ENCODE results near the gene DNAH12.
"Not testable (repeated sequence)": the region's sequence is repeated elsewhere in the genome, so short reads cannot be mapped to it uniquely, and the experiment has no call there.

Gene DNAH12

DNA sequence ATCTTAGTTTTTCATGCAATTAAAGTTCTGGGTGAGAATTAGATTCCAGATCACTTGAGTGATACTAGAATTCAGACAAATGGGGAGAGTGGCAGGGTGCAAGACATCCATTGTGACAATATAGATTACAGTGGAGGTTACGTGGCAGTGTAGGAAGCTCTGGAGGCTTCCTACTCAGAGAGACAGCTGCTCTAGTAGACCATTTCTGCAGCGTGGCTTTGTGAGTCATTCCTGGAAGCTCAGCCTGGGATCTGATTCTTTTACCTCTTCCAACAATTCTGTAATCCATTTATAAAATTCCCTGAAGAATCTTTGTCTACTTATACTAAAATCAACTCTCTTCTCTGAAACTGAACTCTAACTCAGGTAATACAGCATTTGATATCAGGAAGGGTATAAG is 161.2 kb downstream of the DNAH12 start:
- Mint-ChIP-seq H3K4me3 (no peak overlapping the region), H3K4me1 (ENCODE audit: low read depth in 2 of 2) (no peaks in the 10 kb centered on the region), H3K9me3 (no peaks in the 10 kb centered on the region), H3K27me3 (peaks cover 8 to 10% of the 10 kb centered on the region in 2 donors), H3K27ac (no peak overlapping the region), H3K36me3 (ENCODE audit: insufficient read depth) (no peaks in the 10 kb centered on the region)
- DNase-seq (no peak), ATAC-seq (replicated peaks) (no peak)

DNA sequence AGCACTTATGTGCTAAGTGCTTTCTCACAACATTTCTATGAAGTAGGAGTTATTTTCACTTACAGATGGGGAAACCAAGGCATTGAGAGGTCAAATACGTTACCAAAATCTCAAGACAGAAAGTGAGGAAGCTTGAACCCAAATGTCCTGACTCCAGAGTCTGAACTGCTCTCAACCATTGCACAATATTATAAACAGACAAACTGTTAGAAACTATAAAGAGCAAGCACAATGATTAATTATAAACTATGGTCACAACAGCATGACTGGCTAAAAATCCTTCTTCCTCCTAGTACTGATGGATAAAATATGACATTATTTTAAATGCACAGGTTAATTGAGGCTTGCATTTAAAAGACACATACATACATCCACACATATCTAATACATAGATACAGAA is 173.8 kb downstream of the DNAH12 start:
- no peak for DNase-seq
- Mint-ChIP-seq H3K27me3 (peaks cover 24 to 31% of the 10 kb centered on the region in 2 donors), H3K4me3 (no peak overlapping the region), H3K27ac (no peak overlapping the region), H3K9me3 (no peaks in the 10 kb centered on the region), H3K4me1 (ENCODE audit: low read depth in 2 of 2) (no peaks in the 10 kb centered on the region), H3K36me3 (ENCODE audit: insufficient read depth) (no peaks in the 10 kb centered on the region)
- ATAC-seq (replicated peaks): no peak

DNA sequence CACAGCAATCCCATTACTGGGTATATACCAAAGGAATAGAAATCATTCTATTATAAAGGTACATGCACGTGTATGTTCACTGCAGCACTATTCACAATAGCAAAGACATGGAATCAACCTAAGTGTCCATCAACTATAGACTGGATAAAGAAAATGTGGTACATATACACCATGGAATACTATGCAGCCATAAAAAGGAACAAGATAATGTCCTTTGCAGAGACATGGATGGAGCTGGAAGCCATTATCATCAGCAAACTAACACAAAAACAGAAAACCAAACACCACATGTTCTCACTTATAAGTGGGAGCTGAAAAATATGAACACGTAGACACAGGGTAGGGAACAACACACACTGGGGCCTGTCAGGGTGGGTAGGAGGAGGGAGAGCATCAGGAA is 179.1 kb downstream of the DNAH12 start:
- H3K4me3 Mint-ChIP-seq; H3K36me3 Mint-ChIP-seq (ENCODE audit: insufficient read depth); H3K4me1 Mint-ChIP-seq (ENCODE audit: low read depth in 2 of 2); H3K27ac Mint-ChIP-seq; DNase-seq; H3K9me3 Mint-ChIP-seq; ATAC-seq (replicated peaks): not testable (repeated sequence)
- peaks cover 19 to 24% of the 10 kb centered on the region in 2 donors for H3K27me3 Mint-ChIP-seq

DNA sequence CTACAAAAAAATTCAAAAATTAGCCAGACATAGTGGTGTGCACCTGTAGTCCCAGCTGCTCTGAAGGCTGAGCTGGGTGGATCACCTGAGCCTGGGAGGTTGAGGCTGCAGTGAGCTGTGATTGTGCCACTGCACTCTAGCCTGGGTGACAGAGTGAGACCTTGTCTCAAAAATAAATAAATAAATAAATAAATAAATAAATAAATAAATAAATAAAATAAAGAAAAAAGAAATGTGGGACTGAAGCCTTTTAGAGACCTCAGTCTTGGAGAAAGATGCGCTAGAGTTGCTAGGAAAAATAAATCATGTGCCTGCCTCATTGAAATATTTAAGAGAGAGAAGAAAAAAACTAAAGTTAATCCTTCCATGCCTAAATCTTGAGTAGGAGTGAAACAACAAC is 187.9 kb downstream of the DNAH12 start:
- H3K4me1 Mint-ChIP-seq (ENCODE audit: low read depth in 2 of 2); H3K4me3 Mint-ChIP-seq; H3K27me3 Mint-ChIP-seq; H3K9me3 Mint-ChIP-seq; ATAC-seq (replicated peaks); H3K36me3 Mint-ChIP-seq (ENCODE audit: insufficient read depth); H3K27ac Mint-ChIP-seq; DNase-seq: not testable (repeated sequence)

DNA sequence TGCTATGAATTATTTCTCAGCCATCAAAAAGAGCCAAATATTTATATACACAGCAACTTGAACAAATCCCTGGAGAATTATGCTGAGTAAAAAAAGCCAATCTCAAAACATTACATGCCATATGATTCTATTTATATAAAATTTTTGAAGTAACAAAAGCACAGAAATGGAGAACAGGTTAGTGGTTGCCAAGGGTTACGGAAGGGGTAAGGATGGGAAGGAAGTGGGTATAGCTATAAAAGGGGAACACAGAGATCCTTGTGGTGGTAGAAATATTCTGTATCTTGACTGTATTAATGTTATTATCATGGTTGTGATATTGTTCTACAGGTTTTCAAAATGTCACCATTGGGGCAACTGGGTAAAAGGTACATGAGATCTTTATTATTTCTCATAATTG is 189.4 kb downstream of the DNAH12 start:
- Mint-ChIP-seq H3K27ac (no peak overlapping the region), H3K9me3 (no peaks in the 10 kb centered on the region), H3K4me3 (no peak overlapping the region), H3K27me3 (peaks cover 5 to 9% of the 10 kb centered on the region in 2 donors), H3K4me1 (ENCODE audit: low read depth in 2 of 2) (no peaks in the 10 kb centered on the region), H3K36me3 (ENCODE audit: insufficient read depth) (no peaks in the 10 kb centered on the region)
- ATAC-seq (replicated peaks): no peak
- no peak for DNase-seq

DNA sequence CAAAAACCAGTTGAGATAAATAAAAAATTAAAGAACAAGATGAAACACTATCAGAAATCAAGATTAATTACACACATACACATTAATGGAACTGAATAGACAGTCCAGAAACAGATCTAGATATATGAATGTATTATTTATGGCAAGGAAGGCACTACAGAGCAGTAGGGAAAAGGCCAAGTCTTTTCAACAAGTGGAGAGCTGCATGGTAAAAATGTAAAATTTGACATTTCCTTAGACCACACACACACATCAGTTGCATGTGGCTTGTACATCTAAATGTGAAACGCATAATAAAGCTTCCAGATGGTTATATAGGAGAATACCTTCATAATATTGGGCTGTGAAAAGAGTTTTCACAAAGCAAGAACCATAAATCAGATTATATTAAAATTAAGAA is 193.9 kb downstream of the DNAH12 start:
- no peak overlapping the region for H3K4me3 Mint-ChIP-seq
- no peaks in the 10 kb centered on the region for H3K36me3 Mint-ChIP-seq (ENCODE audit: insufficient read depth)

DNA sequence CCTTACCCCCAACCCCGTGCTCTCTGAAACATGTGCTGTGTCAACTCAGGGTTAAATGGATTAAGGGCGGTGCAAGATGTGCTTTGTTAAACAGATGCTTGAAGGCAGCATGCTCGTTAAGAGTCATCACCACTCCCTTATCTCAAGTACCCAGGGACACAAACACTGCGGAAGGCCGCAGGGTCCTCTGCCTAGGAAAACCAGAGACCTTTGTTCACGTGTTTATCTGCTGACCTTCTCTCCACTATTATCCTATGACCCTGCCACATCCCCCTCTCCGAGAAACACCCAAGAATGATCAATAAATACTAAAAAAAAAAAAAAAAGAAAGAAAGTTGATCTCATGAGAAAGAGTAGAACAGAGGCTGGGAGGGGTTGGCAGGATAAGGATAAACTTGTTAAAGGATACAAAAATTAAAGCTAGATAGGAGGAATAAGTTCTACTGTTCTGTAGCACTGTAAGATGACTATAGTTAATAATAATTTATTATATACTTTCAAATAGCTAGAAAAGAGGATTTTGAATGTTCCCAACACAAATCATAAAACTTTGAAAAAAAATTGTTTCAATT is 205.0 kb downstream of the DNAH12 start:
- H3K9me3 Mint-ChIP-seq; H3K4me1 Mint-ChIP-seq (ENCODE audit: low read depth in 2 of 2); ATAC-seq (replicated peaks); H3K36me3 Mint-ChIP-seq (ENCODE audit: insufficient read depth); H3K27ac Mint-ChIP-seq; DNase-seq; H3K4me3 Mint-ChIP-seq: not testable (repeated sequence)
- H3K27me3 Mint-ChIP-seq: peaks cover 50 to 52% of the 10 kb centered on the region in 2 donors

More for the DNA sequence above, 193.9 kb downstream of the DNAH12 start:
- Mint-ChIP-seq H3K9me3 (no peaks in the 10 kb centered on the region), H3K4me1 (ENCODE audit: low read depth in 2 of 2) (no peaks in the 10 kb centered on the region), H3K27me3 (peaks cover 25 to 40% of the 10 kb centered on the region in 2 donors), H3K27ac (no peak overlapping the region)
- DNase-seq (no peak), ATAC-seq (replicated peaks) (no peak)

DNA sequence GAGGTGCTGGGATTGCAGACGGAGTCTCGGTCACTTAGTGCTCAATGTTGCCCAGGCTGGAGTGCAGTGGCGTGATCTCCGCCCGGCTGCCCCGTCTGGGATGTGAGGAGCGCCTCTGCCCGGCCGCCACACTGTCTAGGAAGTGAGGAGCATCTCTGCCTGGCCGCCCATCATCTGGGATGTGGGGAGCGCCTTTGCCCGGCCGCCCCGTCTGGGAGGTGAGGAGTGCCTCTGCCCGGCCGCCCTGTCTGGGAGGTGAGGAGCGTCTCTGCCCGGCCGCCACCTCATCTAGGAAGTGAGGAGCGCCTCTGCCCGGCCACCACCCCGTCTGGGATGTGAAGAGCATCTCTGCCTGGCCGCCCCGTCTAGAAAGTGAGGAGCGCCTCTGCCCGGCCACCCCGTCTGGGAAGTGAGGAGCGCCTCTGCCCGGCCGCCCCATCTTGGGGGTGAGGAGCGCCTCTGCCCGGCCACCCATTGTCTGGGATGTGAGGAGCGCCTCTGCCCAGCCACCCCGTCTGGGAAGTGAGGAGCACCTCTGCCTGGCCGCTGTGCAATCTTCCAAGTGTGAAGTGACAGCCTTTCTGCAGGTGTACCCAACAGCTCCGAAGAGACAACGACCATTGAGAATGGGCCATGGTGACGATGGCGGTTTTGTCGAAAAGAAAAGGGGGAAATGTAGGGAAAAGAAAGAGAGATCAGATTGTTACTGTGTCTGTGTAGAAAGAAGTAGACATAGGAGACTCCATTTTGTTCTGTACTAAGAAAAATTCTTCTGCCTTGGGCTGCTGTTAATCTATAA is 205.7 kb downstream of the DNAH12 start:
- not testable (repeated sequence) for H3K36me3 Mint-ChIP-seq (ENCODE audit: insufficient read depth); H3K9me3 Mint-ChIP-seq; DNase-seq; H3K4me1 Mint-ChIP-seq (ENCODE audit: low read depth in 2 of 2); H3K27ac Mint-ChIP-seq; ATAC-seq (replicated peaks); H3K4me3 Mint-ChIP-seq
- H3K27me3 Mint-ChIP-seq: peaks cover 50 to 51% of the 10 kb centered on the region in 2 donors

DNA sequence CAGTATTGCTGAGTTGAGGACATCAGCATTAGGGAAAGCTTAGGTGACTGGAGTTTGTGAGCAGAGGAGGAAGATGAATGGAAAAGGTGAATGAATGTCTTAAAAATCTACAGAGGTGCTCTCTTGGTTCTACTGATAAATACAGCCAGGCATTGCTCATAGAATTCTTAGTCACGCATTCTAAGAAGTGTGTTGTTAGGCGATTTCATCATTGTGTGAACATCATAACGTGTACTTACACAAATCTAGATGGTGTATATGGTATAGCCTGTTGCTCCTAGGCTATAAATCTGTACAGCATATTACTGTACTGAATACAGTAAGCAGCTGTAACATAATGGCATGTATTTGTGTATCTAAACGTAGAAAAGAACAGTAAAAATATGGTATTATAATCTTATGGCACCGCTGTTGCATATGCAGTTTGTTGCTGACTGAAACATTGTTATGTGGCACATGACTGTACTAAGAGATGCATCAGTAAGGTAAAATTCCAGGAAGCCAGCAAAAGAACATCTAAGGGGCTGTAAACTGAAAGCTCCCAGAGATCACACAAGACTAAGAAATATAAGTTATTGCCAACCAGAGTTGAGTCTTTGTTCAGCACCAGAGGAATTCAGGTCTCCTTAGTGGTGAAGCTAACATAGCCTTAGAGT is 208.7 kb downstream of the DNAH12 start:
- H3K9me3 Mint-ChIP-seq: no peaks in the 10 kb centered on the region
- H3K4me1 Mint-ChIP-seq (ENCODE audit: low read depth in 2 of 2): no peaks in the 10 kb centered on the region
- DNase-seq (no peak), ATAC-seq (replicated peaks) (no peak)
- H3K4me3 Mint-ChIP-seq: no peak overlapping the region
- peaks cover 42 to 47% of the 10 kb centered on the region in 2 donors for H3K27me3 Mint-ChIP-seq
- no peaks in the 10 kb centered on the region for H3K36me3 Mint-ChIP-seq (ENCODE audit: insufficient read depth)
- H3K27ac Mint-ChIP-seq: no peak overlapping the region

DNA sequence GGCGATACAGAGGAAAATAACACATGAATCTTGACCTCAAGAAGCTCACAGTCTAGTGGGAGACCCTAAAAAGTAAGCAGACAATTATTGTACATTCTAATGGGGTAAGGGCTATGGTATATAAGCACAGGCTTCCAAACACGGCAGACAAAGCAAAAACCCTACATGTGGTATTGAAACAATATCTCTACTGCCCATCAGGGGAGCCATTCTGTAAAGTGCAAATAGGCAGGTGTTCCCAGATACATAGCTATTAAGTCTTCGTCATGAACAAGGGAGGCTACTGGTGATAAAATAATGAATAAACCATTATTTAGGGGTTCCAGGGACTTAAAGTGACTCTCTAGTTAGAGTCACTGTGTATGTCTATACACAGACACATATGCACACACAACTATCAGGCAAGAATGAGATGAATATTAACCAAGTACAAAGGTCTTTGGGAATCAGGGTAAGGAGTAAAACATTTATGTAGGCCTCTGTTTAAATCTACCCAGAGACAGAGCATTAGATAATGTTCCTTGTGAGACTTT is 213.0 kb downstream of the DNAH12 start:
- H3K4me1 Mint-ChIP-seq (ENCODE audit: low read depth in 2 of 2): no peaks in the 10 kb centered on the region
- H3K36me3 Mint-ChIP-seq (ENCODE audit: insufficient read depth): no peaks in the 10 kb centered on the region
- ATAC-seq (replicated peaks): no peak
- no peak for DNase-seq
- H3K4me3 Mint-ChIP-seq: no peak overlapping the region
- H3K27me3 Mint-ChIP-seq: peaks cover 22 to 30% of the 10 kb centered on the region in 2 donors
- H3K27ac Mint-ChIP-seq: no peak overlapping the region
- no peaks in the 10 kb centered on the region for H3K9me3 Mint-ChIP-seq

DNA sequence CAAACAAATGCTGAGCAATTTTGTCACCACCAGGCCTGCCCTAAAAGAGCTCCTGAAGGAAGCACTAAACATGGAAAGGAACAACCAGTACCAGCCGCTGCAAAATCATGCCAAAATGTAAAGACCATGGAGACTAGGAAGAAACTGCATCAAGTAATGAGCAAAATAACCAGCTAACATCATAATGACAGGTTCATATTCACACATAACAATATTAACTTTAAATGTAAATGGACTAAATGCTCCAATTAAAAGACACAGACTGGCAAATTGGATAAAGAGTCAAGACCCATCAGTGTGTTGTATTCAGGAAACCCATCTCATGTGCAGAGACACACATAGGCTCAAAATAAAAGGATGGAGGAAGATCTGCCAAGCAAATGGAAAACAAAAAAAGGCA is 217.6 kb downstream of the DNAH12 start:
- H3K27me3 Mint-ChIP-seq: peaks cover 26 to 30% of the 10 kb centered on the region in 2 donors

DNA sequence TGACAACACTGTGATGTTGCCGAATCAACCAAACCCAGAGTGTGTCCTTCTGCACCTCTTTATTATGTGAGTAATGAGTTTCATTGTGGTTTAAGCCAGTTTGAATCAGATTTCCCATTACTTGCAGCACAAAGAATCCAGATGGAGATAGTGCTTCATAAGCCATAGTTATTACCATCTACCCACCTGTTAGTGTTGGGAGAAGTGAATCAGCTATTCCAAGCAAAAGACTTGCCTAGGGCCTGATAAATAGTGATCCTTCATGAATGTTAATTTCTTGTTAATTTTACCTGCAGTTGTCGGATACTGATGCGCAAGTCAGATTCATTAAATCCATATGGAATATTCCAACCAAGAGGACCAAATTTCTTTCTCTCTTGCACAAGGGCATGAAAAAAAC is 229.9 kb downstream of the DNAH12 start:
- no peaks in the 10 kb centered on the region for H3K9me3 Mint-ChIP-seq
- ATAC-seq (replicated peaks) (no peak), DNase-seq (no peak)
- H3K4me3 Mint-ChIP-seq: no peak overlapping the region
- no peaks in the 10 kb centered on the region for H3K36me3 Mint-ChIP-seq (ENCODE audit: insufficient read depth)
- peaks cover 38 to 42% of the 10 kb centered on the region in 2 donors for H3K27me3 Mint-ChIP-seq
- no peaks in the 10 kb centered on the region for H3K4me1 Mint-ChIP-seq (ENCODE audit: low read depth in 2 of 2)
- H3K27ac Mint-ChIP-seq: no peak overlapping the region

More for the DNA sequence above, 217.6 kb downstream of the DNAH12 start:
- H3K36me3 Mint-ChIP-seq (ENCODE audit: insufficient read depth); H3K9me3 Mint-ChIP-seq; ATAC-seq (replicated peaks); DNase-seq; H3K4me1 Mint-ChIP-seq (ENCODE audit: low read depth in 2 of 2); H3K4me3 Mint-ChIP-seq; H3K27ac Mint-ChIP-seq: not testable (repeated sequence)

DNA sequence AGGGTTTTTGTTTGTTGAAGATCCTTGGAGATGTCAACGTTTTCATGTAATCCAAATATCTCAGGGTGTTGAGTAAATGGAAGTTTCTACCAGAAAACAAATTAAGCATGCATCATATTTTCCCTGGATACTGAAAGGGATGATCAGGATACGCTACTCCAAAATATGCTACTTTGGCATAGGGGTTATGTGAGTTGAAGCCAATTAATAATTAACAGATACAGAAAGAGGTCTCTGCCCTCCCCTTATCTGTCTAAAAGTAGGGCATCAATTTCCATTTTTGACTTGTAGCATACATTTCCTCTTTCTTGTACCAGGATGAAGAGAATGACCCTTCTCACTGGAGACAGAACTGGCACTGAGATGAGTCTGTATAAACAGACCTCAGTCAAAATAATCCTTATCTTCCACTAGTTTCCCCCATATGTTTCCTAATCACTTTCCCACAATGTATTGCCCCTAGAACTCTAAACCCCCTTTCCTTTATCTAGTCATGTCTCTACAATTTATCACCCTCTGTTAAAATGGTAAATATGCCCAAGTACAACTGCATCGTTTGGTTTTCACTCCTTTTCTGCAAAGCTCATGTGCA is 234.3 kb downstream of the DNAH12 start:
- Mint-ChIP-seq H3K27ac (no peak overlapping the region), H3K9me3 (no peaks in the 10 kb centered on the region), H3K4me1 (ENCODE audit: low read depth in 2 of 2) (no peaks in the 10 kb centered on the region), H3K27me3 (peaks cover 0 to 6% of the 10 kb centered on the region in 2 donors), H3K4me3 (no peak overlapping the region), H3K36me3 (ENCODE audit: insufficient read depth) (no peaks in the 10 kb centered on the region)
- no peak for ATAC-seq (replicated peaks)
- DNase-seq: no peak

All from effector memory CD8-positive, alpha-beta T cell (primary cell).